HG03025 (cell line): Measurements from ENCODE around the gene NGRN.
"Not testable (repeated sequence)": the region's sequence is repeated elsewhere in the genome, so short reads cannot be mapped to it uniquely, and the experiment has no call there.

Experiments used
- ATAC-seq: cut with Tn5 transposase; IDR thresholded peaks from one replicate; pipeline ENCODE4 v1.9.1; 2021; ENCODE audit warnings: mild to moderate bottlenecking, moderate library complexity; ENCODE audit not compliant: unreplicated experiment, low FRiP score

The NGRN gene

DNA sequence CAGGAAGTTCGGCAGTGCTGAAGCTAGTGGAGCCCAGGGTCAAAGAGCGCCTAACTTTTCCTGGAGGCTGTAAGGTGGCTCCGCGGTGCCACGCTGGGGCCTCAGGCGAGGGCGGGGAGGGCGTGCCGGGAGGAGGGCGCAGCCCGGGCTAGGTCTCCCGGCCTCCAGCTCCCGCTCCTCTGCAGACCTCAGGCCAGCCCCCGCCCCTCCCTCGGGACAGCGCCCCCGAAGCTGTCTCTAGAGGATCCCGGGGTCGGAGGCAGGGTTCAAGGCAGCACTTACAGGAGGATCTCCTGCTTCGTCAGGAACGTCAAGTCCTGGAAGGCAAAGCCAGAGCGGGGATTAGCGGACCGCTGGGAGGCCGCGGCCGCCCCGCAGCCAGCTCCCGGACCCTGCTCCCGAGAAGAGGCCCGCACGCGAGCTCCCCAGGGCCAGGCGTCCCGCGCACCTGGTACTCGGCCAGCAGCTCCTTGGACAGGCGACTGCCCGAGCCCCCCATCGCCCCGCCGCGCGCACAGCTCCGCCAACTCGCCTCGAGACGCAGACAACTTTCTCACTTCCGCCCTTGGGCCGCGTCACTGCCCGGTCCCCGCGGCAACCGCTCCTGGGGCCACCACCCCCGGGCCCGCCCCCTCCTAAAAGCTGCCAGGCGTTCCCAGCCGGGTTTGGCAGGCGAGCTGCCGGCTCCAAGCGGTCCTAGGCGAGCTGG, 31.9 kb upstream of the NGRN start, which contains the start of gene CIB1:
TSS of gene CIB1 (minus strand) at position 555 of the 709 bp plus-strand sequence. CDS start at position 499, 56 bp downstream.
- ATAC-seq, result peak; percentile 74

DNA sequence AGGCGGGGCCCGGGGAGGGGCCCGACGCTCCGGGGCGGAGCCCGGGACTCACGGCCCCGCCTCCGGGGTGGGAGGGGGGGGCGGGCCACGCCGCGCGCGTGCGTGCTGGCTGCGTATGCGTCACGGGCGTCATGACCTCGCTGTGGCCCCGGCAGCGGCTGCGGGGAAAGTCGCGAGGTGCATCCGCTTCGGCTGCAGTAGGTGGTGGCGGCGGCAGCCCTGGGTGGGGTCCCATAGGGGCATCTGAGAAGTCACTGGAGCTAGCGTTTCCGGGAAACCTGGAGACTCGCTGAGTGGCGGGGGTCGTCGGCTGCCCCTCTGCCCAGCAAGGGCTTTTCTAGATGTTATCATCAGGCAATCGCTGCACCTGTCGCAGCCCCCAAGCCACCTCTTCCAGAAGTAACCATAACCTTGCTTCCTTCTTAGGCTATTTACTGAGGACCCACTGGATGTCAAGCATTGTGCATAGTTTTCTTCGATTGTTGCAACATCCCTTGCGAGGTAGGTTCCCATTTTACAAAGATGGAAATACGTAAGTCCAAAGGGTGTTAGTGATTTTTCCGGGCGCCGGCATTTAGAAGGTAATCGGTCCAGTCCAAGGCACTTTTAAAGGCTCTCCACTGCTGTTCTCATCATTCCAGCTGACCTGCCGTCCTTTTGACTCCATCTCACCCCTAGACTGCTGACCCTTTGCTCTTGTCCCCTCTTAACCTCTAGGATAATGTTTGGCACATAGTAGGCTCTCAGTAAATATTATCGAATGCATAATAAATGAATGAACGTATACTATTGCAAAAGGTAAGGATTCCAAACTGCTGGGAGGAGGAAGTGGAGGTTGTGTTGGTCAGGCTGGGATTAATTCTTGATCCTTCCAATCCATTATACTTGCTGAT, 31.1 kb upstream of the NGRN start, which contains the start of gene GDPGP1:
TSS of gene GDPGP1 (plus strand) at position 114 of the 893 bp plus-strand sequence. CDS start 6,700 bp downstream, outside the sequence.
- ATAC-seq, result no peak

DNA sequence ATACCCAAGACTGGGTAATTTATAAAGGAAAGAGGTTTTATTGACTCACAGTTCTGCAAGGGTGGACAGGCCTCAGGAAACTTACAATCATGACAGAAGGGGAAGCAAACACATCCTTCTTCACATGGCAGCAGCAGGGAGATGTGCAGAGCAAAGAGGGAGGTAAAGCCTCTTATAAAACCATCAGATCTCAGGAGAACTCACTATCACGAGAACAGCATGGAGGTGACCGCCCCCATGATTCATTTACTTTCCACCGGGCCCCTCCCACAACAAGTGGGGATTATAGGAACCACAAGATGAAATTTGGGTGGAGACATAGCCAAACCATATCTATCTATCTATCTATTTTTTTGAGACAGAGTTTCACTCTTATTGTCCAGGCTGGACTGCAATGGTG, 26.1 kb upstream of the NGRN start:
- no peak for ATAC-seq

DNA sequence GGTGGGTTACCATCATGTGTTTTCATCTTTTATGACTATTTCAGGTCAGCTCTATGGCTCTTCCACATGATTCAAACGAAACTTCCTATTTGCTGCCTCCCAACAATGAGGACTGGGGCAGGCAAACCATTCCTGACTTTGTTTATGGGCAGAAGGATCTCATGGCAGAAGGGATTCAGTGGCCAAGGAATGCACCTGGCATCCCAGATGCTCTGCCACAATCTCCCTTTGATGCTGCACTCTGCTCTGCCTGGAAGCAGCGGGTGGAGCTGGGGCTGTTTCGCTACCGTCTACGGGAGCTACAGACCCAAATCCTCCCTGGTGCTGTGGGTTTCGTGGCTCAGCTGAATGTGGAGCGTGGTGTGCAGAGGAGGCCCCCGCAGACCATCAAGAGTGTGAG, 24.6 kb upstream of the NGRN start:
- ATAC-seq, result no peak

DNA sequence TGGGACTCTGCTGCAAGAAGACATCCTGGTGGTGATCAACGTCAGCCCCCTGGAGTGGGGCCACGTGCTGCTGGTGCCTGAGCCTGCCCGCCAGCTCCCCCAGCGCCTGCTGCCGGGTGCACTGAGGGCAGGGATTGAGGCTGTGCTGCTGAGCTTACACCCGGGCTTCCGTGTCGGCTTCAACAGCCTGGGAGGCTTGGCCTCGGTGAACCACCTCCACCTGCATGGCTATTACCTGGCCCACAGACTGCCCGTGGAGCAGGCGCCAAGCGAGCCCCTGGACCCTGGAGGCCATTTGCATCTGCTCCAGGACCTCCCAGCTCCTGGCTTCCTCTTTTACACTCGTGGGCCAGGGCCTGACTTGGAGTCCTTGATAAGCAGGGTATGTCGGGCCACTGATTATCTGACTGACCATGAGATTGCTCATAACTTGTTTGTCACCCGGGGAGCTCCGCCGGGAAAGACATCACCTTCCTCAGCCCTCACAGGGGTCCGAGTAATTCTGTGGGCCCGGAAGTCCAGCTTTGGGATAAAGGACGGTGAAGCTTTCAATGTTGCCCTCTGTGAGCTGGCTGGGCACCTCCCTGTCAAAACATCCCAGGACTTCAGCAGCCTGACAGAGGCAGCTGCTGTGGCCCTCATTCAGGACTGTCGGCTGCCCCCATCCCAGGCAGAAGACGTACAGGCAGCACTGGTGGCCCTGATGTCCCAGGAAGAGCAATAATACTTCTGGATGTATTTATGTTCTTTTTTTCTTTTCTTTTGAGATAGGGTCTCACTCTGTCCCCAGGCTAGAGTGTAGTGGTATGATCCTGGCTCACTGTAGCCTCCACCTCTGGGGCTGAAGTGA, 23.9 kb upstream of the NGRN start:
- no peak for ATAC-seq

DNA sequence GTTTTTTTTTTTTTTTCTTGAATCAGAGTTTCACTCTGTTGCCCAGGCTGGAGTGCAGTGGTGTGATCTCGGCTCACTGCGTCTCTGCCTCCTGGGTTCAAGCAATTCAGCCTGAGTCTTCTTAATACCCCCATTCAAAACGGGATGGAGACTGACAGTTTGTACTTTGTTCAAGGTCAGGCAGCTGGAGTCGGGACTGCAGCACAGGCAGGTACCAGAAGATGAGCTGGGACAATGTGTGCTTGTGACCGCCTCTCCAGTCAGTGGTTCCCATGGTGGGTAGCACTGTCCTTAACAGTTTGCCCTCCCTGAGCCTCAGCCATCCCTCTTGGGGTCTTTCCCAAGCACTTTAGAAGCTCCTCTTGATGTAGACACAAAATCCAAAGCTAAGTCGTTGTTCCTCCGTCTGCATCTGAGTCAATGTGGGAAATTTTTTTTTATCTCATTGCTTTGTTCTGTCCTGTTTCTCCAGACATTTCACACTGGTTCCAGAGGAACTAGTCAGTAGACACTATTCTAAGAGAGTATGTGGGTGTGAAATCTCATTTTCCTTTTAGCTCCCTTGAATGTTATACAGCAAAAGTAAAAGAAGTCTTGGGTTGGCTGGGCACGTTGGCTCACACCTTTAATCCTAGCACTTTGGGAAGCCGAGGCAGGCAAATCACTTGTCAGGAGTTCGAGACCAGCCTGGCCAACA, 21.4 kb upstream of the NGRN start:
- ATAC-seq, result no peak

DNA sequence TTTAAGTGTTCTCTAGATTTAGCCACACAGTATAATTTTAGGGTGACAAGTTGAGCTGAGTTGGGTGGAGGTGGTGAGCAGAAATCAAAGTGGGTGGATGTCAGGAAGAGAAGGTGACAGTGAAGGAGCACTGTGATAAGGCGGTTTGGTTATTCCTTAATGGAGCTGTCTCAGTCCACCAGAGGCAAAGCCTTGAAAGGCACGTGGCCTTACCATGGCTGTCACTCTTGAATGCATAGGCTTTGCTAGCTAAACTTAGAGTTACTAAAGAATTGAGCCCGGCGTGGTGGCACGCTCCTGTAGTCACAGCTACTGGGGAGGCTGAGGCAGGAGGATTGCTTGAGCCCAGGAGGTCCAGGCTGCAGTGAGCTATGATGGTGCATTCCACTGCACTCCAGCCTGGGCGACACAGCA, 16.7 kb upstream of the NGRN start:
- ATAC-seq, result no peak

DNA sequence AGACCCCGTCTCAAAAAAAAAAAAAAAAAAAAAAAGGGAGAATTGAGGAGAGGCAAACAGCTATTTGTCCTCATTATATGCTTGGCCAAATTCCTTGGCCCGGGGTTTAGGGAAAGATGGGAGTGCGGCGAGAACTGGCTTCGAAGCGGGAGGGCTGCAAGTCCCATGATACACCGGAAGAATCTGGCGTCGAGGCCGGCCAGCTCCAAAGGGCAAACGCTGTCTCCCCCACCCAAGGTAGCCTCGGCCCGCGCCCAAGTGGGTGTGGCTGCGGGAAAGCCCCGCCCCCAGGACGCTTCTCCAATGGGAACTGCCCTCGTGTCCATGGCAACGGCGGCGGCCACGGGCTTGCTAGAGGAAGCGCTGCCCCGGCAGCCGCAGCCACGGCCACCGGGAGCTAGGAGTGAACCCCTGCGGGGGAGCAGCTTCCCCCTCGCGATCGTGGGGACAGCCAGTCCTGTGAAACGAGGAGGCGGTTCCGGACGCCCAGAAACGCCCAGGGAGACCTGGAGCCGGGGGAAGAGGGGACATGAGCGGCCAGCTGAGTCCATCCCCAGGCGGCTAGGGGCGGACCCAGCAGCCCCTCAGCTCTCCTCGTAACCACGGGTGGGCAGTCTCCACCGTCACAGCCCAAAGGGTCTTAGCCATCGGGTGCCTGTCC, 16.1 kb upstream of the NGRN start, which contains the start of gene TTLL13:
TSS of gene TTLL13 (plus strand) at position 354 of the 661 bp plus-strand sequence. CDS start 1,075 bp downstream, outside the sequence.
- no peak for ATAC-seq

DNA sequence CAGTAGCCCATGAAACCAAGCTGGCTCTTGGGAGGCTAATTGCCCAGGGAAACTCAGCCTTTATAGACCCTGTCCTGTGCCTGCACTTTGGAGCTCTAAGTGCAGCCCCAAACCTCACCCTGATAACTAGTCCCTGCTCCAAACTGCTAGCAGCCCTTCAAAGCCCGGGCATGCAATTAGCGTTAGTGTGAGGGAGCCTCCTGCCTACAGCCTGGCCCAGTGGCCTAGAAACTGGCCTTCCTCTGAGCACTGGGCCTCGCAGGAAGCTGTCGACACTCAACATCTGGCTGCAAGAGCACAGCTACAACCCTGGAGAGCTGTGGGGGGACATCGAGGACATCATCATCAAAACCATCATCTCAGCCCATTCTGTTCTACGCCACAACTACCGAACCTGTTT, 7.7 kb upstream of the NGRN start:
- no peak for ATAC-seq

DNA sequence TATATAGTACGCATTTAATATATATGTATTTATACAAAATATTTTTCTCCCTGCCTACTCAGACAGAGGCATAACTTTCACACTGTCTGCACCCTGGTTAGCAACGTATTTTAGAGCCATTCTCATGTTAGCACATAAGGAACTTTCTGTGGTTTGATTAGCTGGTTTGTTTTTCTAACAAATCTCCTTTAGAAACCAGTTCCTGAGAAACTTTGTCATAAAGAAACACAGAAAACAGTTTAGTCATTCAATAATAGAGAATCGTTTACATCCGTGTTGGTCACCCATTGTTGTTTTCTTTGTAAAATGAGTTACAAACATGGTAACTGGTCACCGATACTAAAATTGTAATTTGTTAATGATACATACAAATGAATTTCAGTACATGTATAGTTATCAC, 5.9 kb upstream of the NGRN start:
- no peak for ATAC-seq

DNA sequence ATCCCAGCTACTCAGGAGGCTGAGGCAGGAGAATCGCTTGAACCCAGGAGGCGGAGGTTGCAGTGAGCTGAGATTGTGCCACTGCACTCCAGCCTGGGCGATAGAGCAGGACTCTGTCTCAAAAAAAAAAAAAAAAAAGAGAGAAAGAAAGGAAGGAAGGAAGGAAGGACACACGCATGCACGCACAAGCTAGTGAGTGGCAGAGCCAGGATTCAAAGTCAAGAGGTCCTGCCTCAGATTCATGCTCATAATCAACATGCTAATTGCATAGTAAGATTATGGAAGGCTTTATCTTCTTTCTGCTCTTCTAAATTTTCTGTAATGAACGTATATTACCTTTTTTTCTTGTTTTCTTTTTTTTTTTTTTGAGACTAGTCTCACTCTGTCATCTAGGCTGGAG, 4.7 kb upstream of the NGRN start:
- not testable (repeated sequence) for ATAC-seq

DNA sequence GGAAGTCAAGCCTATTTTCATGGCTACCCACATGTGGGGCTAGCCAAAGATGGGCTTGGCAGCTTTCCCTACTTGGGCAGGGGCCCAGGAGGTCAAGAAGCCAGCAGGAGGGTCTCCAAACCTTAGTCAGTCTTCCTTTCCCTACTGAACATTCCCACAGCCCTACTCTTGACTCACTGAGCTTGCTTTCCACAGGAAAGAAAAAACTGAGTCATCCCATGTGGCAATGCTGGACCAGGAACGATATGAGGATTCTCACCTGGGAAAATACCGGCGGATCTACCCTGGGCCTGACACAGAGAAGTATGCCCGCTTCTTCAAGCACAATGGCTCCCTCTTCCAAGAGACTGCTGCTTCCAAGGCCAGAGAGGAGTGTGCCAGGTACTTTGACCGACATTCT, 3.7 kb upstream of the NGRN start:
- ATAC-seq, result no peak

DNA sequence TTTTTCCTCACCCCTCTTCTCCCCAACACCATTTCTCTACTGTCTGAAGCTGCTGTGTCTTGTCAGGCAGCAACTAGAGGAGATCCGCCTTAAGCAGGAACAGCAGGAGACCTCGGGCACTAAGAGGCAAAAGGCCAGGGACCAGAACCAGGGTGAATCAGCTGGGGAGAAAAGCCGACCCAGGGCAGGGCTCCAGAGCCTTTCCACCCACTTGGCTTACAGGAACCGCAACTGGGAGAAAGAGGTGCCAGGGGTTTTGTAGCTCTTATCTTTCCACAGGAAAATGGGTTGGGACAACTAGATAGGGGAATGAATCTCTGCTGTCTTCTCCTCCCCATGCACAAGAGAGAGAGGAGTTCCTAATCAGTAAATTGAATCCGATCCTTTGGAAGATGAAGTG, 3.0 kb upstream of the NGRN start:
- no peak for ATAC-seq

DNA sequence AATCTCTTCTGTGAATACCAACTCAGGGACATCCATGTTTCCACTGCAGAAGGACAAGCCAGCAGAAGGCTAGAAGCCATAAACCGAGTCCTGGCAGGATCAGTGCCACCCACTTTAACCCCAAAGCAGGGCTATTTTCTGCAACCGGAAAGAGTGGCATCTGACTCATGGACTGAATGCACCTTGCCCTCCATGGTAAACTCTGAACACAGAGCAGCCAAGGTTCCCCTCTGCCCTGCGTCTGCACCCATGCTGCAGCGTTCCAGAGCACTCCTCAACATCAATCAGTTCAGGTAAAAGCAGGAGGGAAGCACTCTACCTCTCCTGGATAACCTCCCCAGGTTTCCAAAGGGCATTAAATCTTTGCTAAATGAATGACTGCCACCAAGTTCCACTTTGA, 801 bp upstream of the NGRN start:
- no peak for ATAC-seq

DNA sequence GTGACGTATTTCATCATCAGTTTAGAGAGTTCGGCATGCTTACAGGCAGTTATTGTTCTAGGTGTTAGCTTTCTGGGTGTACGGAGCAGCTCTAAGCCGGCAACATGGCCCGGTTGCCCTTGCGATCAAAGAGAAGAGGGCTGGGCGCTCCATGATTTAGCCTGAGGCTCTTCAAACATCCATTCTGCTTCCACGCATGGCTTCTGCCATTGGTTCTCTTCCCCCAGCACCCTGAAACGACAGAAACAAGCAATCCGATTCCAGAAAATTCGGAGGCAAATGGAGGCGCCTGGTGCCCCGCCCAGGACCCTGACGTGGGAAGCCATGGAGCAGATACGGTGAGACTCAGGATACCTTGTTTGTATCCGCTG, 574 bp downstream of the NGRN start:
- peak; percentile 19 for ATAC-seq

DNA sequence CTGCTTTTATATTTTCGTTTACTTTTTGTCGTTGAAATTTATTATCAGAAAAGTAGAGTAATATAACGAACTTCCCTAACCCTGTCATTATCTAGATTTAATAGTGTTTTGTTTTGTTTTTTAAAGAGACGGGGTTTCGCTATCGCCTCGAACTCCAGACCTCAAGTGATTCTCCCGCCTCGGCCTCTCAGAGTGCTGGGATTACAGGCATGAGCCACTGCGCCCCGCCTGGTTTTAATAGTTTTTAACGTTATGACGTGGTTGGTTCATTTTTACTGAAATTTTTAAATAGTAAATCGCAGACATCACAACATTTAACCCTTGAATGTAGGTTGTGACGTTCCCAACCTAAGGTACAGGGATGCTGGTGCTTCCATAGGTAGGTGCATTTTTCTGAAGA, 1.0 kb downstream of the NGRN start:
- ATAC-seq, result no peak

DNA sequence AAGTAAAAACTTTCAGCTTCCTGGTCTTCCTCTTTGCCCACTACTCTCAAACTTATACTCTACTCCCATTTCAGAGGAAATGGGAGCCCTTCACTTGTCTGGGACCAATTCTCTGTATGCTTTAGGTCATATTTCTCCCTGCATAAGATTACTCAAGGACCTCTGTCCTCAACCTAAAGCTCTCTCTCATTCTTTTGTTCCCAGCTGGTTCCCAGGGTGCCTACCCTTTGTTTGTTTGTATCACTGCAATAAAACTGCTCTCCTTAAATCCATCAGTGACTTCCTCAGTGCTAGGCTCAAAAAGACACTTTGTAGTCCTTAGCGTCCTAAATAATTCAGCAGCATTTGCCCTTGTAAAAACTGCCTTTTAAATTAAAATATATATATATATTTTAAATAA, 2.9 kb downstream of the NGRN start:
- ATAC-seq, result no peak

DNA sequence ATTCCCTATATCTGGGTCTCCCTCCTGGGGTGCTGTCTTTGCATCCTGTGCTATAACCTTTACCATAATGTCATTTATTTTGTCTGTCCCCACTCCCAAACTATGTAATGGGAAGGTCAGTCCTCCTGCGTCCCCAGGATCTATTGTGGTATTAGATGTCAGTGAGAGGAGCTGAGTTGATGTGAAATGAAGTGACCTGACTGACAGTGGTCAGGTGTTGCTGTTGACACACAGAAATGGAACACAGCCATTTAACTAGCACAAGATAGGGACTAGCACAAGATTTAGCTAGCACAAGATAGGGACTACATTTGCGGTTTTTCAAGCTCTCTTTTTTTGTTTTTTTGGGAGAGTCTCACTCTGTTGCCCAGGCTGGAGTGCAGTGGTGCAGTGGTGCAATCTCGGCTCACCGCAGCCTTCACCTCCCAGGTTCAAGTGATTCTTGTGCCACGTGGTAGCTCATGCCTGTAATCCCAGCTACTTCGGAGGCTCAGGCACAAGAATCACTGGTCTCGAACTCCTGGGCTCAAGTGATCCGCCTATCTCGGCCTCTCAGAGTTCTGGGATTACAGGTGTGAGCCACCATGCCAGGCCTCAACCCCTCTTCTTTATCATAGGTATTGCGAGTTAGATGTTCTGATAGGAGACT, 5.2 kb downstream of the NGRN start:
- ATAC-seq, result no peak
